Hematopoietic multipotent progenitor cell treated with erythropoietin and hydrocortisone succinate and interleukin-3 and kit ligand, for 6 days (in vitro differentiated cells): Measurements from ENCODE around the gene GPHB5.
A peak's percentile ranks its signal among the peaks of the same experiment; 100 is the strongest.
"Not testable (repeated sequence)": the region's sequence is repeated elsewhere in the genome, so short reads cannot be mapped to it uniquely, and the experiment has no call there.

Experiments used
- DNase-seq: peaks from one replicate; pipeline ENCODE4 v3.0.0-alpha.2; 2015

GPHB5 gene

GRCh38 chr14:63318835-63319234 is at the start of gene GPHB5:
TSS of gene GPHB5 (minus strand) at chr14:63318935. CDS start at chr14:63317849, 1,086 bp downstream.
- no peak for DNase-seq

- DNase-seq = no peak
These were observed 49.1 kb upstream of the GPHB5 start for GRCh38 chr14:63367742-63368364.

- DNase-seq = no peak
These were observed 43.7 kb upstream of the GPHB5 start for GRCh38 chr14:63362389-63362819.

- no peak for DNase-seq
These were observed 43.1 kb upstream of the GPHB5 start for GRCh38 chr14:63361790-63362189.

- no peak for DNase-seq
These were observed 39.1 kb upstream of the GPHB5 start for GRCh38 chr14:63357841-63358240.

GRCh38 chr14:63345826-63346225 is 27.1 kb upstream of the GPHB5 start:
- DNase-seq = no peak

- DNase-seq = no peak
These were observed 25.6 kb upstream of the GPHB5 start for GRCh38 chr14:63344336-63344735.

GRCh38 chr14:63343878-63344277 is 25.1 kb upstream of the GPHB5 start:
- DNase-seq = no peak

- no peak for DNase-seq
These were observed 23.6 kb upstream of the GPHB5 start for GRCh38 chr14:63342371-63342770.

GRCh38 chr14:63328787-63329737 is 10.3 kb upstream of the GPHB5 start:
- no peak for DNase-seq

GRCh38 chr14:63326840-63327239 is 8.1 kb upstream of the GPHB5 start:
- no peak for DNase-seq

GRCh38 chr14:63322897-63323573 is 4.3 kb upstream of the GPHB5 start:
- DNase-seq = no peak

- no peak for DNase-seq
These were observed 3.7 kb upstream of the GPHB5 start for GRCh38 chr14:63322472-63322871.

GRCh38 chr14:63308723-63309317 is 9.9 kb downstream of the GPHB5 start:
- peak; percentile 20 for DNase-seq

- not testable (repeated sequence) for DNase-seq
These were observed 14.3 kb downstream of the GPHB5 start for GRCh38 chr14:63304429-63304828.

GRCh38 chr14:63301891-63302534 is 16.7 kb downstream of the GPHB5 start:
- no peak for DNase-seq

- DNase-seq = no peak
These were observed 17.9 kb downstream of the GPHB5 start for GRCh38 chr14:63300854-63301253.

GRCh38 chr14:63299351-63300110 is 19.2 kb downstream of the GPHB5 start:
- DNase-seq = peak; percentile 9

GRCh38 chr14:63297372-63298063 is 21.2 kb downstream of the GPHB5 start:
- no peak for DNase-seq

GRCh38 chr14:63296060-63296563 is 22.6 kb downstream of the GPHB5 start:
- DNase-seq = no peak

GRCh38 chr14:63295231-63295685 is 23.5 kb downstream of the GPHB5 start:
- no peak for DNase-seq
